ENCODE measurements around the gene MCU.

MCU gene

GRCh38 chr10:72812415-72812752, 120.4 kb downstream of the MCU start:
- DNase-seq, result no peak

- DNase-seq, result no peak
These were observed 120.9 kb downstream of the MCU start for GRCh38 chr10:72812753-72813430.

DNA sequence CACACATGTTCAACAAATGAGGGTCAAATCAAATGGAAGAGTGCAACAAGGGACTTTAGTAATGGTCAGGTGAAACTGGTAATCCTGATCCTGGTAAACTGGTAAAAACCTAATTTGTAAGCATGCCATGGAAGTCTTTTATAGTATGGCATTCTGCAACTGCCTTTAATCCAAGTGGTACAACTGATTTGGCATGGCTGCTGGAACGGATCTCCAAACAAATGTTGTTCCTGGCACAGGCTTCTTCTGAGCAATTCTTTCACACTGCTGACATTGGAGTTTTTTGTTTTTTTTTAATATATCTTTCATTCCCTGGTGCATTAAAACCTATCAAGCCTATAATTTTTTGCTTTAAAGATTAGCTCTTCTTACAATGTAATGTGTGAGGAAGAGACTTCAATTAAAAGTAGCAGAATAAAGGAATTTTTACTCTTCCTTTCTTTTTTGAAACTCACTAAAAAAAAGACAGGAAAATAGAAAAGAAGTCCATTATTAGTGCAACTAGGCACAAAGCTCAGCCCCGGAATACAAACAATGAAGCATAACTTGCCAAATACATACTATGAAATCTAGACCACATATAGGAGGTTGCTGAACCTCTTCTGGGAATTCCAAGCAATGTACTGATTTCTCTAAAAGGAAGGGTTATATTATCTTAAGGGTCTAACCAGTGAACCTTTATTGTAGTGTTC, 122.3 kb downstream of the MCU start:
- DNase-seq, result no peak

DNA sequence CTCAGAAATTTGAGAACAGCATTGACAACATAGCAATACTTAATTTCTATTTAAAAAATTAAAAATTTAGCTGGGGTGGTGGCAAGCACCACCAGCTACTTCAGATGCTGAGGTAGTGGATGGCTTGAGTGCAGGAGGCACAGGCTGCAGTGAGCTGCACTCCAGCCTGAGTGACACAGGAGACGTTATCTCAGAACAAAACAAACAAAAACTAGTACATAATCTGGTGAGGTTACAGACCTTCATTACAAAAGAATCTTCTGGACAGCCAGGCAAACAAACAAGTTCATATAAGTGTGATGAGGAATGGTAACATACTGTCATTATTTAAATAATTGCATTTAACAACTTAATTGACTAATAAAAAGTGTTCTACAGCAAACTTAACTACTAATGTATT, 124.6 kb downstream of the MCU start:
- DNase-seq, result no peak

DNA sequence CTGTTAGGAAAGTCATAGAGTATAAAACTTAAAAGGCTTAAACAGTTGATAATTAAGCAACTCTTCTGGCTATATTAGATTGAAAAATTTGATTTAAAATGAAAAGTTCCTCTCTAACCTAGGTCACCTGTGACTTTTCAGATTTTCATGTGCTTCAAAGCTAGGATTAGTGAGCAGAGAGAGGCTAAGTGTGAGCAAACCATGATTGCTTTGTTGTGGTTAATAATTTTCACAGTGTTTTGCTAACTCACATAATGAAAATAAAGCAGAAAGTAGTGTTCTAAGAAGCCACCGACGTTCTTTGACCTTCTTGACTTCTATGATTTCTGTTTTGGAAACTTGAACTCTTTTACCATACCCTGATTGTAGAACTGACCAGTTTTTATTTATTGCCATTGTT, 126.1 kb downstream of the MCU start:
- no peak for DNase-seq

DNA sequence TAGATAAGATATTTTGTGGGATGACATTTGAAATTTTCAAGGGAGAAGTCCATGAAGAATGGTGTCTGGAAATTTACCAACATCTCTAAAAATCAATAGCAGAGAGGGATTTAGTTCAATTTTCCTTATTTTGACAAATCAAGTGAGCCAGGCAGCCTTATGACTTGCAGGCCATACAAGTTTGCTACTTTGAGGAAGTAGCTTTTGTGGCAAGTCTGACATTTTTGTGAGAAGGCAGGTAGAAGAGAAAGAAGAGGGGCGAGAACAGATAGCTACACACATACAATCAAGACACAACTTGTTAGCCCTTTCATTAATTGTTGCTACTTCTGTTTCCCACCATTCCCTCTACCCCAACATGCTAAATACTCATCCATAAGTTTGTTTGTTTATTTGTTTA, 127.1 kb downstream of the MCU start:
- DNase-seq, result no peak

DNA sequence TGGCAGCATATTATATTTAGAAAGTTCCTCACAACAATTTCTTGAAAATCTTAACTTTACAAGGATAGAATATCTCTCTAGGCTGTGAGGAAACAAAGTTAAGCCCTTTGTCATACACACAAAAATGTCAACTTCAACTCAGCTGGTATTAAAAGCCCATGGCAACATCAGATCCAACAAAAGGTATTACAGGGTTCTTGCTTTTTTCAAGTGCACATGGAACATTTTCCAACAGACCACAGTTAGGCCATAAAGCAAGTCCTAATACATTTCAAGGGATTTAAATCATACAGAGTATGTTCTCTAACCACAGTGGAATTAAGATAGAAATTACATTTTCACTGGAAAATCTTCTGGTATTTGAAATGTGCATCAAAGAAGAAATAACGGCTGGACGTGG, 129.7 kb downstream of the MCU start:
- no peak for DNase-seq

- no peak for DNase-seq
These were observed 130.5 kb downstream of the MCU start for GRCh38 chr10:72822342-72822986.

GRCh38 chr10:72825163-72825562, 133.2 kb downstream of the MCU start:
- no peak for DNase-seq

GRCh38 chr10:72826346-72826745, 134.4 kb downstream of the MCU start:
- no peak for DNase-seq

GRCh38 chr10:72828294-72828693, 136.4 kb downstream of the MCU start:
- no peak for DNase-seq

DNA sequence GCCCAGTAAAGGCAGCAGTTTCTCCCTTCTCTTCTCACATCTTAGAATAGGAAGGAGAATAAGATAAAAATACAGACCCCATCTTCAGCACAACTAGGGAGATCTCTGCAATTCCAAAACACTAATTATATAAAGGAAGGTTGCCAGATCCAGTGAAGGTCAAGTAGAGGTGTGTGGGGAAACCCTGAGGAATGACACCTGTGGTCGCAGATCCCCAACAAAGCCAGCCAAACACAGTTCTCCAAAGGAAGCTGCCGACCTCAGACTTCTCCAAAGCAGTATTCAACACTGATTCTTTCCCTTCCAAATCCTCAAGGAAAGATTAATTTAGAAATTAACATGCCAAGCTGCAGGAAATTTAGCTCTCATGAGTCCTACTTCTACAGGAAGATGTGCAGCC, 138.7 kb downstream of the MCU start:
- DNase-seq, result no peak

DNA sequence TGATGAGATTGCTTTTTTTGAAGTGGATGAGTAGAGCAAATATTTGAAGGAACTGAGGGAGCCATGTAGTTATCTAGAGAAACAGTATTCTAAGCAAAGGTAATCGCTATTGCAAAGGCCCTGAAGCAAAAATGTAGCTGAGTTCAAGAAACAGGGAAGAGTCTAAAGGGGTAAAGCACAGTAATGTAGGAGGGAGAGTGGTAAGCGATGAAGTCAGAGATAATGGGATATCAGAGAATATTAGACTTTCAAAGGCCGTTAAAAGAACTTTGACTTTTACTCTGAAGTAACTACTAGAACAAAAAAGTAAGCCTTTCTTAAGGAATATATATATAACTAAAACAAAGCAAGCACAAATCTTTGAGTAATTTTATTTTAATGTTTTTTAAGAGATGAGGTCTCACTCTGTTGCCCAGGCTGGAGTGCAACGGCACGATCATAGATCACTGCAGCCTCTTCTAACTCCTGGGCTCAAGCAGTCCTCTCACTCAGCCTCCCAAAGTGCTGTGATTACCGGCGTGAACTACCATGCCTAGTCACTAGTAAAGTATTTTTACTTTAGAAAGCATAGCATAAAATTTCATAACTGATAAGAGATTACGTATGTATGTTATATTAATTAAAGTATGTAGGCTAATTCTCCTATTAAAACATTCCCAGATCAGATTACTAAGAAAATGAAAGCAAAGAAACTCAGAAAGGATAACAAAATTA, 139.9 kb downstream of the MCU start:
- no peak for DNase-seq

- DNase-seq, result no peak
These were observed 140.8 kb downstream of the MCU start for GRCh38 chr10:72832701-72833100.

DNA sequence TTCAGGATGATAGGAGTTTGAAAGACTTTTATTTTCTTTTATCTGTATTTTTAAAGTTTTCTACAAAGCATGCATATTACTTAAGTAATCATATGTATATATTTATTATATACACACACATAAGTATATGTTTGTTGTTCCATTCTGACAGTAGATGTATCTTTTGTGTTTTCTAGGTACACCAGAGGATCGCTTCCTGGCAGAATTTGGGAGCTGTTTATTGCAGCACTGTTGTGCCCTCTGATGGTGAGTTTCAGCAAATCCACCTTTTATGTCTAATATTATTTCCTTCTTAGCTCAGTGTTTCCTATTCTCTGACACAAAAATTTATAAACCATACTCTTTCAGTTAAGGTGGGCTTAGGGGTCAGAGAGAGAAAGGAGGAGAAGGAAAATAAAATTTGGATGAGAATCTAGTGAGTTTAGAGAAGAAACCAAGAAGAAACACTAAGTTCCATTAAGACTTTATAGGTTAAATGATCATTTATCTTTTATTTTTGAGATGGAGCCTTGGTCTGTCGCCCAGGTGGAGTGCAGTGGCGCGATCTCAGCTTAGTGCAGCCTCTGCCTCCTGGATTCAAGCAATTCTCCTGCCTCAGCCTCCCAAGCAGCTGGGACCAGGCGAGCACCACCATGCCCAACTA, 142.4 kb downstream of the MCU start:
- peak; percentile 37 for DNase-seq

- no peak for DNase-seq
These were observed 148.4 kb downstream of the MCU start for GRCh38 chr10:72840319-72840718.

- no peak for DNase-seq
These were observed 149.5 kb downstream of the MCU start for GRCh38 chr10:72841487-72841886.

DNA sequence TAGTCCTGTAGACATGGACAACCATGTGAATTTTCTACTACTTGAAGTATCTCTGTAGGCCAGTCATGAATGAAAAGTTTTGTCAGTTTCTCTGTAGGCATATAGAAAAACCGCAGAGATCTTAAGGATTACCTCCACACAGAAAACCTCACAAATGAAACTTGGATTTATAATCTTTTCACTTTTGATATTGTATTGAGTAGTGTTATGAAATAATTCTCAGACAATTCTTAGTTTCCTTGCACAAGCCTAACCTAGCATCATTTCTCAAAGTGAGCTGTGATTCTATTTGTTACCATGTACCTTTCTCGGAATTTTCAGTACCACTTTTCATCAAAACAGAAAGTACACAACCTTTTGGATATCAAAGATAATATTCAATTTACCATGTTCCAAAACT, 150.2 kb downstream of the MCU start:
- DNase-seq, result no peak

- no peak for DNase-seq
These were observed 154.3 kb downstream of the MCU start for GRCh38 chr10:72846238-72846637.

- peak; percentile 17 for DNase-seq
These were observed 155.7 kb downstream of the MCU start for GRCh38 chr10:72847681-72848080.

DNA sequence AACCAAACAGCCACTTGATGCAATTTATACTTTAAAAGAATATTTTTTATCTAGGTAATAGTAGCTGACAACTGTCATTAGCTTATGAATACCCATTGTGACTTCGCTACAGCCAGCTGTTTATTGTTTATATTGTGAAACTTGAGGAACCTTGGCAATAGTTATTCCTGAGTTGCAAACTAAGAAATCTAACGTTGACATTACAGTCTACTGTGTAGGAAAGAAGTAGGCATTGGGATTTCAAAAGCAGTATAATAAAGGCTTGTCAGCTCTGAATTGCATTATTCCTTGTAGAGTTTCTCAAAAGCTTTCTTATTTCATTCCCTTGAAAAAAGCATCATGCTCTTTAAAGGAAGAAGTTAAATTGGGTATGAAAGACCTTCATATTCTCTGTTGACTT, 158.9 kb downstream of the MCU start:
- DNase-seq, result no peak

DNA sequence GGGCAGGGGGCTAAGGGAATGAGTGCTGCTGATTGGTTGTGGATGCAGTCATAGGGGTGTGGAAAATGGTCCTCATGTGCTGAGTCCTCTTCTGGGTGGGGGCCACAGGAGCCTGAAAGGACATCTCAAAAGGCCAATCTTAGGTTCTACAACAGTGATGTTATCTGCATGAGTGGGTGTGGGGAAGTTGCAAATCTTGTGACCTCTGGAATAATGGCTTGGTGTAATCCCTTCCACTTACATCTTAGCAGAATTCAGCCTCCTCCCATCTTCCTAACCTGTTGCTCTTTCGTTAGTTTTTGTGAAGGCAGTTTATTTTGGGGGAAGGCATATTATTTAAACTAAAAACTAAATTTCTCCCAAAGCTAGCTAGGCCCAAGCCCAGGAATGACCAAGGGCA, 159.6 kb downstream of the MCU start:
- DNase-seq, result no peak

GRCh38 chr10:72852508-72852907, 160.6 kb downstream of the MCU start:
- DNase-seq, result no peak

All from CD4-positive, alpha-beta T cell treated with Interleukin-15 for 1 hour (primary cell).